Stimulated activated CD4-positive, alpha-beta T cell treated with anti-CD3 and anti-CD28 coated beads, Interleukin-15, amount 100 ng/mL, for 1 hour (primary cell): ENCODE measurements around the gene IP6K1.
"Not testable (repeated sequence)": the region's sequence is repeated elsewhere in the genome, so short reads cannot be mapped to it uniquely, and the experiment has no call there.

ENCODE experiments used
- DNase-seq, 2 donors: peaks; one replicate each; pipeline ENCODE4 v3.0.0-alpha.2; 2020; ENCODE audit warnings: low read depth in 1 of 2, low spot score in 1 of 2

IP6K1 gene

GRCh38 chr3:49794431-49794830 lies 8.1 kb upstream of the IP6K1 start:
- DNase-seq, result no peak

GRCh38 chr3:49793486-49794085 lies 7.2 kb upstream of the IP6K1 start:
- DNase-seq, result no peak

DNA sequence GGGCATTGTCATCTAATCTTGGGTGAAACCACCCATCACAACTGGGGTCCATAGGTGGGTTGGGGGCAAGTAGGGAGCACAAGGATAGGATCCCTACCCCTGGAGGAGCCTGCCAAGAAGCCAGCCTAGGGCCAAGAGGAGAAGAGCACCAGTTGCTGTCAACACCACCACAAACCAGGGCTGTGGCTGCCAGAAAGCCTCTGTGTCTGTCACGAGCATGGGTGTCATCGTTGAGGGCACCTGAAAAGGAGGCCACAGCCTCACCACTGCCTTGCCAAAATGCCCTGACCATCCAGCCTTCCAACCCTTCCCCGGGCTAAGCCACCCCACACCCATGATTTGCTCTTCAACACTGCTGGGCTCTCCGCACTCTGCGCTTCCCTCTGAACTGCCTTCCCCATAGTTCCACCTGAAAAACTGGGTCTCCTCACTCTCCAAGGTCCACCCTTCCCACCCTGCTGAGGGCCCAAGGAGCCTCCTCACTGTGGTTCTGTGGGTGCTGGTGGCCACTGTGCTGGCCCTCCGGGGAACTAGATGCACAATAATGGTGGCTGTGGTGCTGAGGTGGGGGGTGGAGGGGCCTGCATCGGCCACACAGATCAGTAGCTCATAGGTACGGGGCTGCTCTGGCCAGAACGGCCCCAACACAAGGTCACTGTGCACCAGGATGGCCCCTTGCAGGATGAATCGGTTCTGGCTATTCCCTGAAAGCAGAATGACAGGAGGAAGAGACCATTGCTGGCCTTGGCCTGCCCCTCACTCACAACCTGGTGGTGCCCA lies 6.2 kb upstream of the IP6K1 start:
- DNase-seq, result no peak

- no peak for DNase-seq
Measured at GRCh38 chr3:49791571-49791970, 5.2 kb upstream of the IP6K1 start.

DNA sequence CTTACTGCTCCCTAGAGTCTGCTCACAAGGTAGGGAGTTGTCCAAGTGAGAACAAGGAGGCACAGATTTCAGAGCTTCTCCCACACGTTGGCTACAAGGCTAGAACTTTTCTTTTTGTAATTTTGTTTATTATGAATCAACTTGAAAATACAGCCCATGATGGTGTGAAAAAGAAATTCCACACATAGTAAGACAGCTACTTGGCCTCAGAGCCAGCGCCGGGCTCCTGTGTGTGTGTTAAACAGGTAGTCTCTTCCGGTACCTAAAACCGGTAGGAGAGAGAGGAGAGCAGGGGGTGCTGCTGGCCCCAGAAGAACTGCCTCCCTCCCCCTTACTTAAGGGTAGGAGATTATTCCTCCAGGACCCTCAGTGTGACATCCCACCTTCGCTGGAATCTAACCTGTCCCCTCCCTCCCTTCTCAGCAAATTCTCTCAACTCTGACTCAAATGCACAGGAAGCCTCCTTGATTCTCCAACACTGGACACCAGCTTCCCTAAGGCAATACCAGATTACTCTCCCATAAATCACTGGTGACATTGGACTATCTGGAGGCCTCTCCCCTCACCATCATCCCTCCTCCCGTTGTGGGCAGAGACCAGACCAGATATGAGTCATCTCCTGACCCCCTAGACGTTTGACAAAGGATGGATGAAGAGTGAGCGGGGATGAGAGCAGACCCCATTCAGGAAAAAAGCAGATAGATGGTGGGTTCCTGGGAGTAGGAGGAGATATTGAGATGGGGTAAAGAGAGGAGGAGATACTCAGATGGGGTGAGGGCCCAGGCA lies 4.5 kb upstream of the IP6K1 start:
- no peak for DNase-seq

GRCh38 chr3:49788056-49788455 lies 1.7 kb upstream of the IP6K1 start:
- DNase-seq, result no peak

DNA sequence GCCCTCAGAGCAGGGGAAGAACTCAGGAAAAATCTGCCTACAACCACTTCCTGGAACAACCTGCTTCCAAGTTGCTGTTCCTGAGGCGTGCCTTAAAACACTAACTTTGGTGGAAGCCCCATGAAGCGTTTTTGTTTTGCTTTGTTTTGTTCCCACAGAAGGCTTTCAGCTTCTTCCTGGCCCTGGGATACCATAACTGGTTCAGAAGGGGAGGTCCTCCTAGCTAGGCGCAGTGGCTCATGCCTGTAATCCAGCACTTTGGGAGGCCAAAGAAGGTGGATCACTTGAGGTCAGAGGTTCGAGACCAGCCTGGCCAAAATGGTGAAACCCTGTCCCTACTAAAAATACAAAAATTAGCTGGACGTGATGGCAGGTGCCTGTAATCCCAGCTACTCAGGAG lies 1.2 kb upstream of the IP6K1 start:
- no peak for DNase-seq

DNA sequence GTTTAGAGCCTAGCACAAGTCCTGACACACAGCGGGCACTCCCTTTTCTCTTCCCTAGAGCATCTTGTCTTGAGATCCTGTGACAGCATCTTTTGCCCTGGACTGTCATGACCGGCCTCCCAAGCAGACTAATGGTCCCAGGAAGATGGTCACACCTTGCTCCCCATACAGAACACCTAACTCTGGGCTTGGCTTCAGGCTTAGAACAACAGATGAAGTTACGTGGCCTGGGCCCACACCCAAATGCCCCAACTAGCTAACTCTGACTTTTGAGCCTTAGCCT lies 781 bp upstream of the IP6K1 start:
- DNase-seq, result no peak

DNA sequence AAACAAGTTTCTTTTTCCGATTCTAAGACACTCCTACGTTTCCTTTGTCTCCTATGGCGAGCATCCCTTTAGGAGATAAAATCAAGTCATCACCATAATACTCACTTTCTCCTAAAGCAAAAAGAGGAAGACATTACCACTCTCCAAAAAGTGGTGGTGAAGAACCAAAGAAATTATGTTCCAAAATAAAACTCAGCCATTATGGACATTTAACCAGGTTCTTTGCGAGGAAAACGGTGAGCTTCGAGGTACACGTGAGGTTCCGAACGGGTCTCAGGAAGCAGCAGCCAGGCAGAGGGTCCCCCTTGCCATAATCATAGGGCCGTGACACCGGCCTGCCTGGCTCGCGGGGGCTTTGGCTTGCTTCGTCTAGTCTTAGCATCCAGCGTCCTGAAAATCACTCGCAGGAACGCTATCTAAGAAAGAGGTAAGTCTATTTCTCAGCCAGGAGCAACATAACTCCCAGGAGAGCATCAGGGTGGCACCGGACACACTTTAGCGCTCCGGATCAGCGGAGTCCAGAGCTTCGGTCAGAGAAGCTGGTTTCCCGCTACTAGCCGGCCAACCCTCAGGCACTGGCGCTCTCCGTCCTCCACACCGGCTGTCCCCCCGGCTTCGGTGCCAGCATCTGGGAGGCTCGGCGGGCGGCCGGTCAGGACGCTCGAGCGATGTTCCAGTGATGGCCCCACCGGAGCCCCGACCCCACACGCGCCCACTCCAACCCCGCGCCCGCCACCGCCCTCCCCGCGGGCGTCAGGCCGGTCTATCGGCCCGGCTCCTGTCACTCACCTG lies 581 bp downstream of the IP6K1 start:
- no peak for DNase-seq

- DNase-seq, result not testable (repeated sequence)
Measured at GRCh38 chr3:49782277-49782676, 4.1 kb downstream of the IP6K1 start.

DNA sequence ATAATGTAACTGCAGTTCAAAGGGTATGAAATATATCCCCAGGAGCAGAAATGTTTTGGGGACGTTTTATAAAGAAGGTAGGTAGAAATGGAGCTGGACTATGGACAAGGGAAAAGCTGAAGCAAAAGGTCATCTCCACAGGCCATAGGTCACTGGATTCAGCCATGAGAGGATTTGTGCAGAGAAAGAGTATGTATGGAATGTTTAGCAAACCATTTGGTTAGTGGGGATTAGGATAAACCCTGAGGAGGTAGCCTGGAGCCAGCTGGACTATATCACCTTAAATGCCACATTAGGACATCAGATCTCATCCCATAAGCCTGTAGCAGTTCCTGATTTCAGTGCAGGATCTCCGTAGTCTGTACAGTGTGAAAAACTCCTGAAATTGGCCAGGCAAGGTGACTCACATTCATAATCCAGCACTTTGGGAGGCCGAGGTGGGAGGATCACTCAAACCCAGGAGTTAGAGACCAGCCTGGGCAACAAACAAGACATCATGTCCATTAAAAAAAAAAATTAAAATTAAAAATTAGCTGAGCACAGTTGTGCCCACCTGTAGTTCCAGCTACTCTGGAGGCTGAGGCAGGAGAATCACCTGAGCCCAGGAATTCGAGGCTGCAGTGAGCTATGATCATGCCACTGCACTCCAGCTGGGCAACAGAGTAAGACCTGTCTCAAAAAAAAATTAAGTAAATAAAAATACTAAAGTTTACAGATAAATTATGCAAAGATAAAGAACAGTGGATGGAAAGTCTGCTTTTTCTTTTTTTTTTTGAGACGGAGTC lies 4.7 kb downstream of the IP6K1 start:
- no peak for DNase-seq

- not testable (repeated sequence) for DNase-seq
Measured at GRCh38 chr3:49780975-49781365, 5.4 kb downstream of the IP6K1 start.

DNA sequence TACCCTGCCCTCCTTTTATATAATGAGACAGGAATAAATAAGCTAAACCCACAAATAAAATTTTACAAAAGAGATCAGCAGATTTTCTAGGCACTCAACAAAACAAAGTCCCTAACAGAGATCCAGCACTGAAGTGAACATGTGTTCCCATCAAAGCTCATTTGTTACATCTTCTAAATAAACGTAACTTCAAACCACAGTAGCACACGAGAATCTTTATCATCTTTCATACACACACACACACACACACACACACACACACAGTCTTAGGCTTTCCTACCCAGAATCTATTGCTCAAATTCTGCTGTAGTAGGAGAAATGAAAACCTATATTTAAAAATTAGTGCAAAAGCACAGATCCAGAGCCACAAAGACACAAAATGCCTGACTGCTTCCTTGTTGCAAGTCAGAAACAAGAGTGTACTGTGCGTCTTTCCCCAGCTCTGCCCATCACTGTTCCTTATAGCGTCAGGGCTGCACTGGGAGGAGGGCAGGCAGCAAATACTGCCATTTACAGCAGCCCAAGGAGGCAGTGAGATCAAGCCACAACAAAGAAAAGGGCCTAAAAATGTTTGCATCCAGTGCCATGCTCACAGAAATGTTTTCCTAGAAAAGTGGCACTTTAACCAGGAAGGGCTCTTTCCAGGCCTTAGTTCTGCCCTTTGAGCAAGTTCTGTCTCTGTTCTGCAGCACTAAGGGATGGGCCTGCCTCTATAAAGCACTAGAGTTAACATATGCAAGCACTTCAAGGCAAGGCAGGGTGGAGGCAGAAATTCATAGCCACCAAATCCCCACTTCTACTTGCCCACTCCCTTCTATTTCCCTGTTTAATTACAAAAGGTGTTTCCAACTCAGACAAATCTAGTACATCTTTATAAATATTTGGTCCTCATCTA lies 6.0 kb downstream of the IP6K1 start:
- no peak for DNase-seq

DNA sequence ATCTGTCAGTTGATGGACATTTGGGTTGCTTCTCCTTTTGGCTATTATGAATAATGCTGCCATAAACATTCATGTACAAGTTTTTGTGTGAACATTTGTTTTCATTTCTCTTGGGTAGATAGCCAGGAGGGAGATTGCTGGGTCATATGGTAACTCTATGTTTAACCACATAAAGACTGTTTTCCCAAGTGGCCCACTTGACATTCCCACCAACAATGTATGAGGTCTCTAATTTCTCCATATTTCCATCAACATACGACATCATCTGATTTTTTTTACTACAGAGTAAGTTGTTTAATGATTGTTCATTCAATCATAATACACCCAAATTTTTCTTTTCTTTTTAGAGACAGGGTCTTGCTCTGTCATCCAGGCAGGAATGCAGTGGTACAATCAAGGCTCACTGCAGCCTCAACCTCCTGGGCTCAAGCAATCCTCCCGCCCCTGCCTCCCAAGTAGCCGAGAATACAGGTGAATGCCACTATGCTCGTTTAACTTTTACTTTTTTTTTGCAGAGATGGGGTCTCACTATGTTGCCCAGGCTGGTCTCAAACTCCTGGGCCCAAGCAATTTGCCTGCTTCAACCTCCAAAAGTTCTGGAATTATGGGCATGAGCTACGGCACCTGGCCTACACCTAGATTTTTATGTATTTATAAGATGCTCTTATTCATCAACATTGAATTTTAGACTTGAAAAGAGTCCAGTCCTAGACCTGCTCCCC lies 6.8 kb downstream of the IP6K1 start:
- DNase-seq, result no peak

DNA sequence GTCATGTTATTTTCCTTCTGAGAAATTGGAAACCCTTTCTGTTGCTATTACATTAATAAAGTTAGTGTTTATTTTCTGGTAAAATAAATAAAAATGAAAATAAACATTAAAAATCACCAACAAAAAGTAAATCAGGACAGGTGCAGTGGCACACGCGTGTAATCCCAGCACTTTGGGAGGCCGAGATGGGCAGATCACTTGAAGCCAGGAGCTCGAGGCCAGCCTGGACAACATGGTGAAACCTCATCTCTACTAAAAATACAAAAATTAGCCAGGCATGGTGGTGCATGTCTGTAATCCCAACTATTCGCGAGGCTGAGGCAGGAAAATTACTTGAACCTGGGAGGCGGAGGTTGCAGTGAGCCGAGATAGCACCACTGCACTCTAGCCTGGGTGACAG lies 10.2 kb downstream of the IP6K1 start:
- DNase-seq, result not testable (repeated sequence)

DNA sequence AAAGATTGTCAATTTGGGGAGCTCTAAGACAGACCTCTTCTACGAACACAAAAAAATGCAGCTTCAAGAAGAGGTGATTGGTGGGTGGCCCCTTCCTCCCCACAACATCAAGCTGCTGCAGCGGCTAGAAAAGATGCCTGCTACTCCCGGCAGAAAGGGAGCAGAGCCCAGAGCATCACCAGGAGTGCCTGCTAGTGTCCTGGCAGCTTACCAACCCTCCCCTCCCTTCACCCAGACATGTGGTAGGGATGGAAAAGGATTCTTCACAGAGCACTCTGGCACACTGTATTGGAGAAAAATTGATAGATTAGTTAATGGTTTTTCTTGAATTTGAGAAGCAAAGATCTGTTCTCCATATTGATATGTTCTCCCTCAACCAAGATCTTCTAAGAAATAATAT lies 10.8 kb downstream of the IP6K1 start:
- DNase-seq, result no peak

GRCh38 chr3:49772703-49773102 lies 13.6 kb downstream of the IP6K1 start:
- no peak for DNase-seq

GRCh38 chr3:49771340-49771938 lies 14.9 kb downstream of the IP6K1 start:
- DNase-seq, result no peak

- no peak for DNase-seq
Measured at GRCh38 chr3:49769926-49770325, 16.4 kb downstream of the IP6K1 start.
